Measurements from ENCODE around the gene HIRA.

The HIRA gene

DNA sequence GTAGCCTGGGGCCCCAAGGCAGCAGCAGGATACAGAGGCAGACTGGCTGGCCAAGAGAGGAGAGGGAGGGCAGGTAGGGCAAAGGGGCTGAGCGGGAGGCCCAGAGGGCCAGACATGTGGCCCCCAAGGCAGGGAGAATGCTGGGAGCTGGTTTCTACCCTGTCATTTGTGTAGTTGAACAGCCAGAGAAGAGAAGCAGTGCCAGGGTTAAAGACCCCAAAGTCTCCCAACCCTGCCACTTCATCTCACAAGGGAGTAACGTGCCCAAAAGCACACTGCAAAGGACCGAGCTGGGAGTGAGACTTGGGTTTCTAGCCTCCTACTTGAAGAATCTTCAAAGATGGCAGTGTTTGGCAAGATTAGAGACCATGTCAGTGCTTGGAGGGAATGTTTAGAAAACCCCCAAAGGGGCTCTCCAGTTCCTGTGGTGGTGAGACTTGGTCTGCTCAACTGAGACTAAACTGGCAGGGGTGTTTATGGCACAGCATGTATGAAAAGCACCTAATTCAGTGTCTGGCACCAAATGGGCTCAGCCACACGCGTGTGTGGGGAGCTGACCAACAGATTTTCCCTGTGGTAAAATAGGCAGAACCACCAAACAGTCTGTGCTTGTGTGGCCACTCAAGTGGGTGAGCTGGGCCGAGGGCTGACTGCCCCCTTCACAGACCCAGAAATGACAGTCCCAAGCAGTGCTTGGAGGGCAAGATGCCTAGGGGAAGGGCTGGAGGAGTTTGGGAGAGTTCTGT, 71.8 kb downstream of the HIRA start:
- Histone ChIP-seq H2BK120ac (ENCODE audit: low read depth, low read length) (no peak overlapping the region), H3K9ac (ENCODE audit: low read length) (no peak overlapping the region), H2AK5ac (ENCODE audit: low read length) (no peak overlapping the region), H3K36me3 (ENCODE audit: control insufficient read depth, insufficient read depth, low read length) (peaks cover 15% of the 10 kb centered on the region), H3K79me1 (ENCODE audit: low read length) (no peaks in the 10 kb centered on the region), H2BK15ac (replicated peaks; ENCODE audit: low read depth) (no peak overlapping the region), H3K79me2 (ENCODE audit: control insufficient read depth, insufficient read depth, low read length) (no peaks in the 10 kb centered on the region), H3K4me1 (ENCODE audit: control insufficient read depth, low read depth, low read length) (no peaks in the 10 kb centered on the region), H3K56ac (ENCODE audit: low read length) (no peak overlapping the region), H3K4me3 (ENCODE audit: low read length) (no peak overlapping the region), H4K5ac (ENCODE audit: low read length) (no peak overlapping the region), H3K23ac (ENCODE audit: low read length) (no peak overlapping the region), H3K18ac (ENCODE audit: low read length) (no peak overlapping the region), H3K27ac (ENCODE audit: low read depth, low read length) (no peak overlapping the region), H4K8ac (ENCODE audit: low read depth, low read length) (no peak overlapping the region), H3K27me3 (ENCODE audit: insufficient read depth, low read length, poor library complexity) (no peaks in the 10 kb centered on the region), H3K4me2 (ENCODE audit: low read length) (no peak overlapping the region), H3K4ac (ENCODE audit: low read depth, low read length) (no peak overlapping the region), H2BK5ac (ENCODE audit: low read length) (no peak overlapping the region)
- no peak for DNase-seq
- WGBS (ENCODE audit: extremely low coverage, insufficient coverage, low lambda C conversion rate) = no CpG with 5 or more reads among the region's 6 CpGs

DNA sequence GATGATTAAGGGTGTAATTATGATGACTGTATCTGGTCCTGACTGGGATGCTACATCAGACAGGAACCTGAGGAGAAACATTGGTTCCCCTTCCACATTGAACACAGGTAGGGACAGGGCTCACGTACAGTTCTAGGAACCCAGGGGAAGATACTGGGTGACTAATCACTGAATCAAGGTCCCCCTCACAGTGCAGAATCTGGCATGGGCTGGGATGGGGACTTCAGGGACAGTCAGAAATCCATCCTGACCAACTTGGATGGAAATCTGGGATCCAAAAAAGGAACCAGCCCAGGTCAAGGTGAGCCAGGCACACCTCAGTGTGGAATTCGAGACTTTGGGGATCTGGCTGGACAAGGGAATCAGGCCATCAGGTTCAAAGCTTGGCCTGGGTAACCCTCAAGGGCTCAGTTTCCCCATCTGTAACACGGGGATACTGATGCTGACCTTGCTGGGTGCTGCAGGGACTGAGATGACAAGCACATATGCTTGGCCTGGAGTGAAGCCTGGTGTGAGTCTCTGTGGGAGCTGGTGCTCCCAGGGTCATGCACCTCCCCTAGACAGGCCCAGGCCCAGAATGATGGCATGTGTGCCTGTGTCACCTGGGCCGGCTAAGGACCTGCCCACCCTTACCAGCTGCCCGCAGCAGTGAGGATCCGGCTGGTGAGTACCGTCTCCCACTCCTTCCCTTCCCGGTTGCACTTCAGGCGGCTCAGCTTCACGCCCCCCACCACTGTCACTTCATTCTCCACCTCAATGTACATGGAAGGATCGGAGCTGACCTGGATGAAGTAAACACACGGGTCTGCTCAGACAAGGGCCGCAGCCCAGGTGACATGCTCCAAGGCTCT, 72.6 kb downstream of the HIRA start:
- H3K27ac ChIP-seq (ENCODE audit: low read depth, low read length) = no peak overlapping the region

DNA sequence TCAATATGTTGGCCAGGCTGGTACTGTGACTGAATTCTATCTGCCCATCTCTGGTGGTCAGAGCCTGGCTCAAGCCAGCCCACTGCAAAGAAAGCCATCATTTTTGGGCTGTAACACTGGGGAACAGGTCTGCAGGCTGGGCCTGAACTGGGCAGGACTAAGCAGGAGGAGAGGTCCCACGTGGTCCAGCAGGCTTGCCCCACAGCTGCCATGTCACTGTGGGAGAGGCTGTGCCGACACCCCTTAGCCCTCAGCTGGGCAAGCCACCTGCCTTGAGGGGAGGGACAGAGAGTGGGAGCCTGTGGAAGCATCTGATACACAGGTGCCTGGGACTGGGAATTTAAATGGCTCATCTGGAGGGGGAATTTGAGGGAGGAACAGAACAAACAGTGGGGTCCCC, 73.3 kb downstream of the HIRA start:
- no peak overlapping the region for H3K9ac ChIP-seq (ENCODE audit: low read length)

More for the DNA sequence above, 72.6 kb downstream of the HIRA start:
- no peak overlapping the region for H4K5ac ChIP-seq (ENCODE audit: low read length)
- no peak for DNase-seq
- no peak overlapping the region for H3K18ac ChIP-seq (ENCODE audit: low read length)
- H3K79me2 ChIP-seq (ENCODE audit: control insufficient read depth, insufficient read depth, low read length) = no peaks in the 10 kb centered on the region
- H4K8ac ChIP-seq (ENCODE audit: low read depth, low read length) = no peak overlapping the region
- H2BK15ac ChIP-seq (replicated peaks; ENCODE audit: low read depth) = no peak overlapping the region
- no peak overlapping the region for H3K4me3 ChIP-seq (ENCODE audit: low read length)
- H2BK5ac ChIP-seq (ENCODE audit: low read length) = no peak overlapping the region
- H3K36me3 ChIP-seq (ENCODE audit: control insufficient read depth, insufficient read depth, low read length) = peaks cover 15% of the 10 kb centered on the region
- no peak overlapping the region for H3K4ac ChIP-seq (ENCODE audit: low read depth, low read length)
- H3K56ac ChIP-seq (ENCODE audit: low read length) = no peak overlapping the region
- H3K27me3 ChIP-seq (ENCODE audit: insufficient read depth, low read length, poor library complexity) = no peaks in the 10 kb centered on the region
- H3K23ac ChIP-seq (ENCODE audit: low read length) = no peak overlapping the region
- no peak overlapping the region for H2AK5ac ChIP-seq (ENCODE audit: low read length)
- H3K79me1 ChIP-seq (ENCODE audit: low read length) = no peaks in the 10 kb centered on the region
- no peak overlapping the region for H3K4me2 ChIP-seq (ENCODE audit: low read length)
- H3K9ac ChIP-seq (ENCODE audit: low read length) = no peak overlapping the region
- H2BK120ac ChIP-seq (ENCODE audit: low read depth, low read length) = no peak overlapping the region
- WGBS (ENCODE audit: extremely low coverage, insufficient coverage, low lambda C conversion rate) = no CpG with 5 or more reads among the region's 13 CpGs
- H3K4me1 ChIP-seq (ENCODE audit: control insufficient read depth, low read depth, low read length) = no peaks in the 10 kb centered on the region

DNA sequence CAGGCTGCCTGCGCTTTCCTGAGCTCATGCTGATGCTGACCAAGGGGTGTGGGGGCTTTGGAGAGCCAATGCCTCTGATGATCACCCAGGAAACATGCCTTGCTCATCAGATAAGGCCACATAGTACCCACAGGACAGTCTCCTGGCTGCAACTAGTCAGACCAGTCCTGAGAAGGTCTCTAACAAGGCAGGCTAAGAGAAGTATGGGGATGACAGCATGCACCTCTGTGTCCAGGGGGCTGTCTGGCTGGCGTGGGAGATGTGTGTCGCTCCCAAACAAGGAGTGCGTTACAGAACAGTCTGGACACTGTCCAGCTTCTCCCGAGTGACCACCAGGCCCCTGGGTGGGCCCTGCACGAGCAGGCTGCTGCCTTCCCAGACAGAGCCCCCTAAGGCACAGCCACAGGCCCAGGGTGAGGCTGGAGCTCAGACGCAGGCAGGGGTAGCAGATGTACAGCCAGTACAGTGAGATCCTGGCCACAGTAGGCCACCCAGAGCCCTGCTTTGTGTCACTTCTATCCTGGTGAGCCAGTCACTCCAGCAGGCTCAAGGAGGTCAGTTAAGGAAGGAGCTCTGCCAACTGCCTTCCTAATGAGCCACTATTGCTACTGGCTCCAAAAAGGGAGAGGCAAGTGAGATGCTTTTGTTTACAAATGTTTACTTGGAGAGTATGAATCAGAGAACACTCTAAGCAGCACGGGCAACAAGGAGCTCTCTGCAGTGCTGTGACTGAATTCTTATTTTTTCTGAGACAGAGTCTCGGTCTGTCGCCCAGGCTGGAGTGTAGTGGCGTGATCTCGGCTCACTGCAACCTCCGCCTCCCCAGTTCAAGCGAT, 74.0 kb downstream of the HIRA start:
- no peak overlapping the region for H3K9ac ChIP-seq (ENCODE audit: low read length)
- no peak overlapping the region for H3K56ac ChIP-seq (ENCODE audit: low read length)
- no peak overlapping the region for H4K5ac ChIP-seq (ENCODE audit: low read length)
- no peak overlapping the region for H3K4me2 ChIP-seq (ENCODE audit: low read length)
- no peak overlapping the region for H3K18ac ChIP-seq (ENCODE audit: low read length)
- H3K36me3 ChIP-seq (ENCODE audit: control insufficient read depth, insufficient read depth, low read length) = peaks cover 16% of the 10 kb centered on the region
- no peak overlapping the region for H2AK5ac ChIP-seq (ENCODE audit: low read length)
- no peak overlapping the region for H2BK120ac ChIP-seq (ENCODE audit: low read depth, low read length)
- no peak overlapping the region for H3K4me3 ChIP-seq (ENCODE audit: low read length)
- H3K79me1 ChIP-seq (ENCODE audit: low read length) = no peaks in the 10 kb centered on the region
- H2BK15ac ChIP-seq (replicated peaks; ENCODE audit: low read depth) = no peak overlapping the region
- H3K4ac ChIP-seq (ENCODE audit: low read depth, low read length) = no peak overlapping the region
- no peak overlapping the region for H3K27ac ChIP-seq (ENCODE audit: low read depth, low read length)
- DNase-seq = no peak
- no CpG with 5 or more reads among the region's 14 CpGs for WGBS (ENCODE audit: extremely low coverage, insufficient coverage, low lambda C conversion rate)
- no peak overlapping the region for H2BK5ac ChIP-seq (ENCODE audit: low read length)
- no peaks in the 10 kb centered on the region for H3K27me3 ChIP-seq (ENCODE audit: insufficient read depth, low read length, poor library complexity)
- no peaks in the 10 kb centered on the region for H3K79me2 ChIP-seq (ENCODE audit: control insufficient read depth, insufficient read depth, low read length)
- no peak overlapping the region for H3K23ac ChIP-seq (ENCODE audit: low read length)
- no peaks in the 10 kb centered on the region for H3K4me1 ChIP-seq (ENCODE audit: control insufficient read depth, low read depth, low read length)
- H4K8ac ChIP-seq (ENCODE audit: low read depth, low read length) = no peak overlapping the region

More for the DNA sequence above, 73.3 kb downstream of the HIRA start:
- Histone ChIP-seq H3K4me1 (ENCODE audit: control insufficient read depth, low read depth, low read length) (no peaks in the 10 kb centered on the region), H3K23ac (ENCODE audit: low read length) (no peak overlapping the region), H2AK5ac (ENCODE audit: low read length) (no peak overlapping the region), H3K79me2 (ENCODE audit: control insufficient read depth, insufficient read depth, low read length) (no peaks in the 10 kb centered on the region), H3K36me3 (ENCODE audit: control insufficient read depth, insufficient read depth, low read length) (peaks cover 16% of the 10 kb centered on the region), H4K8ac (ENCODE audit: low read depth, low read length) (no peak overlapping the region), H3K4me2 (ENCODE audit: low read length) (no peak overlapping the region), H4K5ac (ENCODE audit: low read length) (no peak overlapping the region), H2BK120ac (ENCODE audit: low read depth, low read length) (no peak overlapping the region), H3K27me3 (ENCODE audit: insufficient read depth, low read length, poor library complexity) (no peaks in the 10 kb centered on the region), H2BK15ac (replicated peaks; ENCODE audit: low read depth) (no peak overlapping the region), H3K4ac (ENCODE audit: low read depth, low read length) (no peak overlapping the region), H3K18ac (ENCODE audit: low read length) (no peak overlapping the region), H3K27ac (ENCODE audit: low read depth, low read length) (no peak overlapping the region), H3K56ac (ENCODE audit: low read length) (no peak overlapping the region), H3K79me1 (ENCODE audit: low read length) (no peaks in the 10 kb centered on the region), H3K4me3 (ENCODE audit: low read length) (no peak overlapping the region), H2BK5ac (ENCODE audit: low read length) (no peak overlapping the region)
- WGBS (ENCODE audit: extremely low coverage, insufficient coverage, low lambda C conversion rate) = no CpG with 5 or more reads among the region's 2 CpGs
- DNase-seq = no peak

DNA sequence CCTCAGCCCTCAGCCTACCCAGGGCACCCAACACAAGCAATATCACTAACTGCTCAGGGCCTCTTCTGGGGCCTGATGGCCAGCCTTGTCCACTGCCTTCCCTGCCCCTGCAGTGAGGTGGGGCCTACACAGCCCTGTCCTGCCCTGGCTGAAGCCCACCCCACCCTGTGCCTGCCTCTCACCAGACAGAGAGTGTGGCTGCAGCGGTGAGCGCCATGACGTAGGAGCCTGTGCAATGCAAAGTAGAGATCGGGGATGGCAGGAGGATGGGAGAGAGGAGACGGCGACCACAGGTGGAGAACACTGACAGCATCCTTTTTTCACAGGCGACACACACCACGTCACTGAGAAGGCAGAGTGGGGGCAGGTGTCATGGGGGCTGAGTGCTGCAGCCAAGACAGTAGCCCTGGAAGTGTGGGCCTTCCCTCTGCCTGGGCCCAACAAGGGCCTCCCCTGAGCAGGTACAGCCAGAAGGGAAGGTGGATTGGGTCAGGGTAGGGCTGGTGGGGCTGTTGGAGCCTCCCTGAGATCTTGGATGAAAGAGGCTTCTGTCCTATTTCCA, 74.7 kb downstream of the HIRA start:
- Histone ChIP-seq H4K8ac (ENCODE audit: low read depth, low read length) (no peak overlapping the region), H3K18ac (ENCODE audit: low read length) (no peak overlapping the region), H3K27ac (ENCODE audit: low read depth, low read length) (no peak overlapping the region), H3K79me2 (ENCODE audit: control insufficient read depth, insufficient read depth, low read length) (no peaks in the 10 kb centered on the region), H2BK15ac (replicated peaks; ENCODE audit: low read depth) (no peak overlapping the region), H2BK5ac (ENCODE audit: low read length) (no peak overlapping the region), H3K56ac (ENCODE audit: low read length) (no peak overlapping the region), H3K36me3 (ENCODE audit: control insufficient read depth, insufficient read depth, low read length) (peaks cover 18% of the 10 kb centered on the region), H3K27me3 (ENCODE audit: insufficient read depth, low read length, poor library complexity) (no peaks in the 10 kb centered on the region), H4K5ac (ENCODE audit: low read length) (no peak overlapping the region), H2BK120ac (ENCODE audit: low read depth, low read length) (no peak overlapping the region), H3K79me1 (ENCODE audit: low read length) (no peaks in the 10 kb centered on the region), H2AK5ac (ENCODE audit: low read length) (no peak overlapping the region), H3K4ac (ENCODE audit: low read depth, low read length) (no peak overlapping the region), H3K23ac (ENCODE audit: low read length) (no peak overlapping the region), H3K4me1 (ENCODE audit: control insufficient read depth, low read depth, low read length) (no peaks in the 10 kb centered on the region), H3K4me3 (ENCODE audit: low read length) (no peak overlapping the region), H3K4me2 (ENCODE audit: low read length) (no peak overlapping the region), H3K9ac (ENCODE audit: low read length) (no peak overlapping the region)
- DNase-seq = no peak
- no CpG with 5 or more reads among the region's 8 CpGs for WGBS (ENCODE audit: extremely low coverage, insufficient coverage, low lambda C conversion rate)
